Muscle of back (tissue), 11 donors: Measurements from ENCODE around the gene TCFL5. TPM values are rescaled to one million over a fixed set of nuclear protein-coding genes. Genes with fewer than 3 reads are reported as not detected.

Source experiments
- DNase-seq, 3 donors: peaks; one replicate each; pipeline versions ENCODE4 v3.0.0 to v3.0.0-alpha.2; 2013
- polyA plus RNA-seq, 10 donors: library from polyadenylated mRNA; unstranded; fragments of 120-200 nt; gene quantifications; one replicate each; pipeline ENCODE4 v1.2.1, GENCODE V29; 2013; ENCODE audit not compliant: insufficient read length in 10 of 10

Gene TCFL5
- polyA plus RNA-seq, 10 donors = 7.0 to 14.2 (median 9.8) TPM

- no peak for DNase-seq
Measured at GRCh38 chr20:62799459-62799858, 62.2 kb downstream of the TCFL5 start.

- DNase-seq = no peak
Measured at GRCh38 chr20:62799036-62799435, 62.6 kb downstream of the TCFL5 start.

- DNase-seq = no peak
Measured at GRCh38 chr20:62797671-62798532, 63.7 kb downstream of the TCFL5 start.

GRCh38 chr20:62796699-62797491 lies 64.7 kb downstream of the TCFL5 start:
- no peak for DNase-seq

GRCh38 chr20:62795023-62795761 lies 66.4 kb downstream of the TCFL5 start:
- peak in 1 of 3 donors; percentile 79 for DNase-seq

DNA sequence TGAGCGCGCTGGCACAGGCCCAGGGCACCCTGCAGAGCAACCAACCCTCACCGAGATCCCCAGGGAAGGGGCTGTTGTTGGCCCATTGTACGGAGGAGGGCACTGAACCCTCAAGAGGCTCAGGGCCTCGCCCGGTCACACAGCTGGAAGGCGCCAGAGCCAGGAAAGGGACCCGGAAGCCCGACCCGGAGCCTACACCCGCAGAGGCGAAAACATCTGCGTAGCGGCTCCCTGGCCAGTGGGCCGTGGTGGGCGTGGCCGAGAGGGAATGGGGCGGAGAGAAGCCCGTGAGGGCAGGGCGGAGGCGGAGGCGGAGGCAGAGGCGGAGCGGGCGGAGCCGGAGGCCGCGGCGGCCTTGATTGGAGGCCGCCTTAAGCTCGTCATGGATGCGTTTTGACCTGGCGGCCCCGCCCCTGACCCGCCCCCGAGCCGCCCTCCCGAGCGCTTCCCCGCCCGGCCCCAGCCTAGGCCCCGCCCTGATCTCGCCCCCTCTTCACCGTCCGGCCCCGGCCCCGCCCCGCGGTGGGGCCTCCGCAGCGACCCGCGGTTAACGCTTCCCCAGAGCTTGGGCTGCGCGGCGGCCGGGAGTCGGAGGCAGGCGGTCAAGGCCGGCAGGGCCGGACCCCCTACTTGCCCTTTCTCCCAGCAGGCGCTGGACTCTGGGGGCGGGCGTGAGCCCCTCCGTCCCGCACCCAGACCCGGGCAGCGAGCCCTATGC lies 67.5 kb downstream of the TCFL5 start:
- peak; percentile 95 to 98 (median 95) for DNase-seq

GRCh38 chr20:62793757-62794006 lies 67.9 kb downstream of the TCFL5 start:
- no peak for DNase-seq

DNA sequence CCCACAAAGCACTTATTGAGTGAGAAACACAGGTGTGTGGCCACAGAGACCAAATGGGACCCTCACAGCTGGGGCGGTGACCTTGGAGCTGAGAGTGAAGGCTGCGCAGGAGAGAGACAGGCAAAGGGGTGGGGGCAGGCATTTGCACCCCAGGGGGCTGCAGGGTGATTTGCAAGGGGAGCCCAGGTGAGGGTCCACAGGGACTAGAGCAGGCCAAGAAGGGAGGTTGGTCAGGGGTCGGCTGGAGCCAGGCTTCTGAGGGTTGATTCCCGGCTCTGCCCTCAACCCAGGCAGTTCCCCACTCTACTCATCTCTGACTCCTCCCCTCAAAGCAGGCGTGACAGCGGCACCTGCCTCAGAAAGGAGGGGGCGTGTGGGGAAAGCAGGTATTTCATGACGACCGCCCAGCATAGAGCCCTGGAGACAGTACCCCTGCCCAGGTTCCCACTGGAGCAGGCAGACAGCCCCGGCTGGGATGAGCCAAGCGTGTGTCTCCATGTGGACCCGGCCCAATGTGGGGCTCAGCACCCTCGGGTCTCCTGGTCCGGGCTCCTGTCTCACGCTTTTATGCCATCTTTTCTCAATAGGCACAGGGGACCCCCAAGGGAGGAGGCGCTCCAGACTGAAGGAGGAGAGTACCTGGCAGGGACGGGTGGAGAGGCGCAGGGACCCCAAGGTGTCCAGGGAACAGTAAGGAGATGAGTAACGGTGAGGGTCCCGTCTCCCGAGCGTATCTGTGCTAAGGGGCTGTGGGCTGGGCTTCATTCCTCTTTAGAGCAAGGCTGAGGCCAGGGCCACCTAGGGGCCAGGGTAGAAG lies 68.5 kb downstream of the TCFL5 start:
- DNase-seq = no peak

GRCh38 chr20:62792182-62792939 lies 69.3 kb downstream of the TCFL5 start:
- DNase-seq = no peak

GRCh38 chr20:62791301-62792181 lies 70.1 kb downstream of the TCFL5 start:
- peak; percentile 85 to 93 (median 87) for DNase-seq

Other genes starting within 250 kb of the TCFL5 start
- 1 to 10 TPM in 1 of 10 donors, under 1 TPM in 9; 0.37 to 1.2 (median 0.65) TPM for gene SLCO4A1, start 219.3 kb downstream of the TCFL5 start, polyA plus RNA-seq
- under 1 TPM; 0.07 to 0.25 (median 0.11) TPM for gene NTSR1, start 153.0 kb downstream of the TCFL5 start, polyA plus RNA-seq
- 10 to 100 TPM in 3 of 10 donors, 1 to 10 TPM in 7; 7.7 to 13.2 (median 9.4) TPM for gene MRGBP, start 65.3 kb downstream of the TCFL5 start, polyA plus RNA-seq
- 10 to 100 TPM; 11.2 to 26.9 (median 16.0) TPM for gene OGFR, start 57.0 kb downstream of the TCFL5 start, polyA plus RNA-seq
- gene COL9A3, start 44.8 kb downstream of the TCFL5 start, polyA plus RNA-seq = 10 to 100 TPM in 5 of 10 donors, 1 to 10 TPM in 5; 6.2 to 21.9 (median 11.0) TPM
- 10 to 100 TPM; 32.9 to 42.2 (median 35.2) TPM for gene DIDO1, start 64.7 kb upstream of the TCFL5 start, polyA plus RNA-seq
- 10 to 100 TPM; 26.7 to 38.5 (median 30.6) TPM for gene GID8, start 76.3 kb upstream of the TCFL5 start, polyA plus RNA-seq
- 1 to 10 TPM in 6 of 10 donors, under 1 TPM in 4; 0.62 to 2.9 (median 1.1) TPM for gene SLC17A9, start 90.9 kb upstream of the TCFL5 start, polyA plus RNA-seq
- gene BHLHE23, start 145.1 kb upstream of the TCFL5 start, polyA plus RNA-seq = under 1 TPM in 1 of 10 donors, not detected in 9; 0.16 TPM